OCI-LY7 (cell line): Measurements from ENCODE around the gene KRT81. TPM values are rescaled to one million over a fixed set of nuclear protein-coding genes. Genes with fewer than 3 reads are reported as not detected.

Experiments used
- BruUV-seq: library from RNA; stranded (reverse); fragments of 400-500 nt; replicated peaks from 2 replicates; lab custom pipeline; 2021; lab: Mats Ljungman, UMichigan
- CTCF ChIA-PET: fragments of 300-600 bp; sonication (Branson Sonifier 250); formaldehyde crosslinking; loops from one replicate; lab custom pipeline; 2022; ENCODE audit warnings: antibody characterized with exemption; ENCODE audit not compliant: unreplicated experiment; lab: Charles Lee
- POLR2A ChIA-PET: fragments of 300-600 bp; sonication (Branson Sonifier 250); formaldehyde crosslinking; loops from one replicate; lab custom pipeline; 2022; ENCODE audit warnings: antibody characterized with exemption; lab: Charles Lee
- DNase-seq: peaks from one replicate; pipeline ENCODE4 v3.0.0-alpha.2; 2015; ENCODE audit warnings: low spot score
- H2AFZ ChIP-seq: fragments of 200-600 bp; sonication (generic), shearing (Covaris generic); 2 replicates; pipeline ENCODE4 v1.6.1; 2014; ENCODE audit warnings: mild to moderate bottlenecking, antibody characterized with exemption, low read length, moderate library complexity
- H3K27ac ChIP-seq: fragments of 200-600 bp; sonication (generic); 2 replicates; pipeline ENCODE4 v1.5.1; 2014; ENCODE audit warnings: mixed run types, low read depth, mild to moderate bottlenecking, moderate library complexity, low read length, inconsistent platforms; ENCODE audit not compliant: poor library complexity, severe bottlenecking
- H3K36me3 ChIP-seq: fragments of 200-600 bp; sonication (generic); 2 replicates; pipeline ENCODE4 v1.6.1; 2014; ENCODE audit warnings: mild to moderate bottlenecking, antibody characterized with exemption, low read length, moderate library complexity, mixed read lengths; ENCODE audit not compliant: insufficient read depth
- H3K4me1 ChIP-seq: fragments of 200-600 bp; sonication (generic); 2 replicates; pipeline ENCODE4 v1.5.1; 2014; ENCODE audit warnings: mild to moderate bottlenecking, low read length; ENCODE audit not compliant: insufficient read depth, poor library complexity, severe bottlenecking
- H3K4me2 ChIP-seq: fragments of 200-600 bp; sonication (generic); 2 replicates; pipeline ENCODE4 v1.6.1; 2014; ENCODE audit warnings: mild to moderate bottlenecking, low read length
- H3K4me3 ChIP-seq: fragments of 200-600 bp; sonication (generic); 2 replicates; pipeline ENCODE4 v1.5.1; 2014; ENCODE audit warnings: mild to moderate bottlenecking, low read depth, low read length; ENCODE audit not compliant: poor library complexity, severe bottlenecking
- H3K79me2 ChIP-seq: fragments of 200-600 bp; sonication (generic); 2 replicates; pipeline ENCODE4 v1.6.1; 2016; ENCODE audit warnings: low read depth, mild to moderate bottlenecking, low read length, moderate library complexity, mixed read lengths; ENCODE audit not compliant: insufficient read depth
- H3K9me2 ChIP-seq: fragments of 200-600 bp; sonication (generic); 2 replicates; pipeline ENCODE4 v1.6.1; 2016; ENCODE audit warnings: mild to moderate bottlenecking, low read length, mixed read lengths; ENCODE audit not compliant: insufficient read depth
- H3K9me3 ChIP-seq: fragments of 200-600 bp; sonication (generic); 2 replicates; pipeline ENCODE4 v1.6.1; 2014; ENCODE audit warnings: mild to moderate bottlenecking, mixed run types, low read length, mixed read lengths
- H4K20me1 ChIP-seq: fragments of 200-600 bp; sonication (generic); 2 replicates; pipeline ENCODE4 v1.6.1; 2014; ENCODE audit warnings: mild to moderate bottlenecking, antibody characterized with exemption, low read length, moderate library complexity, mixed read lengths; ENCODE audit not compliant: insufficient read depth
- CTCF ChIP-seq: fragments of 200-600 bp; sonication (generic); conservative IDR thresholded peaks from 2 replicates; pipeline ENCODE4 v1.5.1; 2014; ENCODE audit warnings: mild to moderate bottlenecking, antibody characterized with exemption, low read length, moderate library complexity, mixed read lengths
- EZH2phosphoT487 ChIP-seq: fragments of 200-600 bp; sonication (generic); IDR thresholded peaks from 2 replicates; pipeline ENCODE4 v1.6.1; 2018; ENCODE audit warnings: low read depth, borderline replicate concordance, mild to moderate bottlenecking, mixed run types, antibody characterized with exemption, low read length, moderate library complexity, mixed read lengths
- intact Hi-C: fragments of 100-400 bp; cut with micrococcal nuclease; formaldehyde crosslinking; loops from one replicate; pipeline ENCODE4 v1.10.0; 2022; ENCODE audit not compliant: unreplicated experiment
- total RNA-seq, 2 experiments: library from RNA; depleted of rRNA in 1 of 2; stranded (reverse); fragments of >200 nt in 1 of 2; shearing (Covaris generic) in 1 of 2; gene quantifications; 2 replicates each; pipeline ENCODE4 v1.2.3, GENCODE V29; 2014 to 2022

KRT81 gene
- total RNA-seq, 2 experiments from 2014 or later: not detected

- Histone ChIP-seq H4K20me1 (no peaks in the 10 kb centered on the region), H3K79me2 (no peaks in the 10 kb centered on the region), H3K4me1 (peaks cover 2% of the 10 kb centered on the region), H3K4me2 (no peak overlapping the region), H2AFZ (no peak overlapping the region), H3K9me2 (no peaks in the 10 kb centered on the region), H3K9me3 (no peaks in the 10 kb centered on the region), H3K27ac (no peak overlapping the region), H3K36me3 (no peaks in the 10 kb centered on the region), H3K4me3 (no peak overlapping the region)
- TF ChIP-seq EZH2phosphoT487 (no peak), CTCF (no peak)
- CTCF ChIA-PET: interaction anchor here (1.1 kb wide), 1 partner anchor 12 kb away, joined by 4 read pairs; no protein-coding TSS in a partner anchor
- no peak for DNase-seq
- intact Hi-C loops: no loop called here
- POLR2A ChIA-PET: no interaction called here
- BruUV-seq: no TSS peak
Measured at GRCh38 chr12:52323416-52324152, 32.2 kb upstream of the KRT81 start.

DNA sequence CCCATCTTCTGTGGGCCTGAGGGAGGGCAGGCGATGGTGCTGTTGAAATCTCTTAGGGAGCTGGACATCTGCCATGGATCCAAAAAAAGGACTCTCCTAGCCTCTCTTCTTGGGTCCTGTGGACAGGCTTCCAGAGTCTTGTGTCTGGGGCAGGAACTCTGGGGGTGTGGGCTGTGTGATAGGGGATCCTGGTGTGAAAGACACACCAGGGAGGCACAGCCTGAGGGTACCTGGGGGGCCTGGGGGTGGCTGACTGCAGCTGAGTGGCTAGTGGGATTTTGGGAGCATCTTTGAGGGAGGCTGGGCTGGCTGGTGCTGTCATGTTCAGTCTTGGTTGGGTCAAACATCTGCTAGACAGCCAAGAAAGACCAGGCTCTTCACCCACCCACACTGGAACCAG, 31.7 kb upstream of the KRT81 start:
- H3K36me3 ChIP-seq: no peaks in the 10 kb centered on the region
- no TSS peak for BruUV-seq
- DNase-seq: no peak

More for the DNA sequence above, 31.7 kb upstream of the KRT81 start:
- CTCF ChIA-PET: interaction anchor here (1.1 kb wide), 1 partner anchor 12 kb away, joined by 4 read pairs; no protein-coding TSS in a partner anchor
- H3K9me3 ChIP-seq: no peaks in the 10 kb centered on the region
- no peak overlapping the region for H3K4me2 ChIP-seq
- H2AFZ ChIP-seq: no peak overlapping the region
- intact Hi-C loops: no loop called here
- H3K27ac ChIP-seq: no peak overlapping the region
- H3K4me3 ChIP-seq: no peak overlapping the region
- H3K4me1 ChIP-seq: peaks cover 2% of the 10 kb centered on the region
- no peaks in the 10 kb centered on the region for H3K9me2 ChIP-seq
- TF ChIP-seq EZH2phosphoT487 (no peak), CTCF (no peak)
- POLR2A ChIA-PET: no interaction called here
- H4K20me1 ChIP-seq: no peaks in the 10 kb centered on the region
- no peaks in the 10 kb centered on the region for H3K79me2 ChIP-seq
